WERI-Rb-1 (cell line): ENCODE measurements around the gene CDKN2C.
A peak's percentile ranks its signal among the peaks of the same experiment; 100 is the strongest.

Experiments used
- DNase-seq: peaks from one replicate; pipeline ENCODE4 v3.0.0-alpha.2; 2020
- H3K27ac ChIP-seq: fragments of 250-450 bp; sonication (Bioruptor Pico); 2 replicates; pipeline ENCODE4 v1.5.1; 2020; ENCODE audit warnings: mild to moderate bottlenecking, moderate library complexity
- H3K27me3 ChIP-seq: fragments of 250-450 bp; sonication (Bioruptor Pico); 2 replicates; pipeline ENCODE4 v1.5.1; 2021; ENCODE audit warnings: mild to moderate bottlenecking, low read depth, moderate library complexity; ENCODE audit not compliant: insufficient read depth, severe bottlenecking
- H3K36me3 ChIP-seq: fragments of 250-450 bp; sonication (Bioruptor Pico); 2 replicates; pipeline ENCODE4 v1.5.1; 2020; ENCODE audit warnings: mild to moderate bottlenecking, moderate library complexity
- H3K4me3 ChIP-seq: 2 replicates; pipeline ENCODE4 v1.5.1; 2011; ENCODE audit warnings: low read depth, mild to moderate bottlenecking, control low read depth, low read length
- H3K9me3 ChIP-seq: fragments of 250-450 bp; sonication (Bioruptor Pico); 2 replicates; pipeline ENCODE4 v1.5.1; 2021; ENCODE audit warnings: mild to moderate bottlenecking, moderate library complexity; ENCODE audit not compliant: severe bottlenecking
- CTCF ChIP-seq: IDR thresholded peaks from 2 replicates; pipeline ENCODE4 v1.5.1; 2011; ENCODE audit warnings: low read depth, mild to moderate bottlenecking, control low read depth, inconsistent platforms, low read length

CDKN2C gene

GRCh38 chr1:50986653-50987052, 16.6 kb downstream of the CDKN2C start:
- no peak overlapping the region for H3K27ac ChIP-seq
- H3K4me3 ChIP-seq: no peak overlapping the region
- DNase-seq: no peak
- TF ChIP-seq CTCF: 0 out of 2 replicates have a peak, but pooled peaks have one; percentile 3
- H3K36me3 ChIP-seq: no peaks in the 10 kb centered on the region; the same call in 1 of the 2 replicates
- H3K9me3 ChIP-seq: no peaks in the 10 kb centered on the region
- H3K27me3 ChIP-seq: no peaks in the 10 kb centered on the region

DNA sequence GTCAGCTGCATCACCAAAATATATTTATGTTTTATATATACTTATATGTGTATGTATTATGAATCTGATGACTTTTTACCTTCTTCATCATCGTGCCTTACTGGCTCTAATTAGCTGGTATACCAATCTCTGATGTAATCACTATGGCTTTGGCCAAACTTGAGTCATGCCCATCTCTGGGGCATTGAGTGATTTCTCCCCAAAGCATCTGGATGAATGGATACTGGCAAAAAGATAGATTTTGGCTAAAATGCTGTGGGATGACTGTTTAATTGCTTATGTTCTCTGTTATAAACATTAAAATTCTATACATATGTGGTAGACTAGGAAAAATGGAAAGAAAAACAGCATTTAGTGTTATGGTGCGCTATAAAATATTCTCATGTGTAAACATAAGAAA, 19.6 kb downstream of the CDKN2C start:
- DNase-seq: no peak
- Histone ChIP-seq H3K9me3 (no peaks in the 10 kb centered on the region), H3K4me3 (no peak overlapping the region), H3K36me3 (no peaks in the 10 kb centered on the region; the same call in 1 of the 2 replicates), H3K27me3 (no peaks in the 10 kb centered on the region), H3K27ac (no peak overlapping the region)
- no peak for TF ChIP-seq CTCF

DNA sequence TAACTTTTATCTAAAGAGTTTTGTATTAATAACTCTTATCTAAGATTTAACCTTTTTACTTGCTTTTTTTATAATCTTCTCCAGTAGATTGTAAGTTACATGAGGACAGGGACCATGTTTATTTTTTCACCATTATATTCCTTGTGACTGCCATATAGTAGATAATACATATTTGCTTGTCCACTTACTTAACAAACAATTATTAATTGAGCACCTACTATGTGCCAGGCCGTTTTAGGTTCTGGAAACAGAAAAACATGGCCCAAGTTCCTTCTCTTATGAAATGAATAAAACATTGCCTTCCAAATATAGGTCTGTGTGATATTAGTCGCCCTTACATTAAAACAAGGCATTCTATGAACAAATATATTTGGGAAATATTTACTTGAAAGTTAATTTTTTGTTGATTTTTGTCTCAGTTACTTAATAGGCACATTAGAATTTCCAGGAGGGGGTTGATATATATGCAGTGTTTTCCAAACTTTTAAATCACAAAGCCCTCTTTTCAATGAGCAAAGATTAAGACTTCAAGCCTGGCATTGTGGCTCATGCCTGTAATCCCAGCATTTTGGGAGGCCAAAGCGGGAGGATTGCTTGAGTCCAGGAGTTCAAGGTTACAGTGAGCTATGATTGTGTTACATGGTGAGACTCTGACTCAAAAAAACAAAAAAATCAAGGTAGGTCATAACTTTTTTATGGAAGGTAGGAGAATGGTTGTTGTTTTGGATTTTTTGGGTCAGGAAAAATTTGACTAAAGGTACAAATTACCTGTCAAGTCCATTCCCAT, 22.7 kb downstream of the CDKN2C start:
- Histone ChIP-seq H3K27me3 (no peaks in the 10 kb centered on the region), H3K36me3 (no peaks in the 10 kb centered on the region; the same call in none of the 2 replicates), H3K9me3 (peaks cover 2% of the 10 kb centered on the region), H3K4me3 (no peak overlapping the region), H3K27ac (no peak overlapping the region)
- no peak for DNase-seq
- TF ChIP-seq CTCF: no peak

DNA sequence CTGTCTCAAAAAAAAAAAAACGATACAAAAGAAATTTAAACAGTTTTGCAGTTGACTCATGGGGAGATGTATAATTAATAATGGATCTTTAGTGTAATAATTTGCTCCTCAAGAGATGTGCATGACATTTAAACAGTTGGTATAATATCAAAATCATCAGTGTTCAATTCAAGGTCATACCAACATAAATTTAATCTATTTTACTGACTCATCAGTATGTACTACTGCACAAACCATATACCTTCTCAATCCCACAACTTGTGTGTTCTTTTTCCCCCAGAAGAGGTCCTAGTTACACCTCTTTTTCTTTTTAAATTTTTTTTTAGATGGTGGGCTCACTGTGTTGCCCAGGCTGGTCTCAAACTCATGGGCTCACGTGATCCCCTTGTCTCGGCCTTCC, 23.6 kb downstream of the CDKN2C start:
- Histone ChIP-seq H3K36me3 (no peaks in the 10 kb centered on the region; the same call in none of the 2 replicates), H3K9me3 (peaks cover 2% of the 10 kb centered on the region), H3K27ac (no peak overlapping the region), H3K27me3 (no peaks in the 10 kb centered on the region), H3K4me3 (no peak overlapping the region)
- no peak for TF ChIP-seq CTCF
- no peak for DNase-seq

GRCh38 chr1:50994997-50995396, 25.0 kb downstream of the CDKN2C start:
- Histone ChIP-seq H3K27me3 (no peaks in the 10 kb centered on the region), H3K27ac (no peak overlapping the region), H3K36me3 (no peaks in the 10 kb centered on the region; the same call in none of the 2 replicates), H3K4me3 (no peak overlapping the region), H3K9me3 (peaks cover 2% of the 10 kb centered on the region)
- no peak for TF ChIP-seq CTCF
- DNase-seq: no peak
